Erythroblast (primary cell): Measurements from ENCODE around the gene FSTL4.

Experiments used
- GATA1 ChIP-seq: IDR thresholded peaks from 2 replicates; pipeline ENCODE4 v1.6.1; 2011; ENCODE audit warnings: low read depth, mild to moderate bottlenecking, control low read depth, low read length, moderate library complexity
- POLR2A ChIP-seq: IDR thresholded peaks from 2 replicates; pipeline ENCODE4 v1.6.1; 2011; ENCODE audit warnings: mild to moderate bottlenecking, low read length

GRCh38 chr5:133360693-133361472 is 251.5 kb downstream of the FSTL4 start:
- TF ChIP-seq POLR2A (no peak), GATA1 (no peak)
